ENCODE results near the gene LCMT1.

- no peak for TF ChIP-seq CTCF (conservative IDR thresholded peaks at IDR 0.05)
- TF ChIP-seq ZFX (IDR thresholded peaks at IDR 0.05): no peak
These were observed 102.3 kb downstream of the LCMT1 start for GRCh38 chr16:25213709-25214397.
